MV-4-11 (cell line): Measurements from ENCODE around the gene PXK.
"Not testable (repeated sequence)": the region's sequence is repeated elsewhere in the genome, so short reads cannot be mapped to it uniquely, and the experiment has no call there.

Experiments
- DNase-seq: peaks from one replicate; lab custom pipeline; 2025; lab: John Stamatoyannopoulos, UW

PXK gene

GRCh38 chr3:58332575-58333188 is at the start of gene PXK:
Gene PXK (plus strand): TSS chr3:58332892. CDS start chr3:58332989, 97 bp downstream.
- peak; percentile 67 for DNase-seq

GRCh38 chr3:58285334-58285733 is 47.4 kb upstream of the PXK start:
- DNase-seq: no peak

- no peak for DNase-seq
Measured at GRCh38 chr3:58287354-58287753, 45.3 kb upstream of the PXK start.

GRCh38 chr3:58288011-58288728 is 44.5 kb upstream of the PXK start:
- no peak for DNase-seq

- not testable (repeated sequence) for DNase-seq
Measured at GRCh38 chr3:58288964-58289613, 43.6 kb upstream of the PXK start.

GRCh38 chr3:58290446-58290845 is 42.2 kb upstream of the PXK start:
- not testable (repeated sequence) for DNase-seq

GRCh38 chr3:58291671-58292338 is 40.9 kb upstream of the PXK start:
- no peak for DNase-seq

GRCh38 chr3:58292866-58293265 is 39.8 kb upstream of the PXK start:
- DNase-seq: no peak

GRCh38 chr3:58293516-58293915 is 39.2 kb upstream of the PXK start:
- DNase-seq: no peak

- no peak for DNase-seq
Measured at GRCh38 chr3:58296269-58296668, 36.4 kb upstream of the PXK start.

- no peak for DNase-seq
Measured at GRCh38 chr3:58296843-58297242, 35.8 kb upstream of the PXK start.

GRCh38 chr3:58298190-58298589 is 34.5 kb upstream of the PXK start:
- DNase-seq: no peak

GRCh38 chr3:58299075-58299474 is 33.6 kb upstream of the PXK start:
- DNase-seq: no peak

GRCh38 chr3:58299839-58300516 is 32.7 kb upstream of the PXK start:
- no peak for DNase-seq

GRCh38 chr3:58305882-58306711 is 26.6 kb upstream of the PXK start, which contains the start of the genes HTD2 and RPP14:
Gene HTD2 (plus strand): TSS chr3:58306520. CDS start chr3:58317614, 11,094 bp downstream.
Gene RPP14 (plus strand): TSS chr3:58306245. CDS start chr3:58310330, 4,085 bp downstream.
- peak; percentile 95 for DNase-seq

- DNase-seq: peak; percentile 52
Measured at GRCh38 chr3:58307639-58308215, 25.0 kb upstream of the PXK start.

- peak; percentile 9 for DNase-seq
Measured at GRCh38 chr3:58308728-58309127, 24.0 kb upstream of the PXK start.

GRCh38 chr3:58317811-58318210 is 14.9 kb upstream of the PXK start:
- DNase-seq: peak; percentile 50

- DNase-seq: no peak
Measured at GRCh38 chr3:58321791-58322190, 10.9 kb upstream of the PXK start.

GRCh38 chr3:58322793-58323192 is 9.9 kb upstream of the PXK start:
- DNase-seq: no peak
